Lung (tissue), 12 donors: ENCODE data around the gene SETBP1. TPM values are rescaled to one million over a fixed set of nuclear protein-coding genes. Genes with fewer than 3 reads are reported as not detected.

Source experiments
- ATAC-seq: fragments of 200-7000 bp; cut with Tn5 transposase; one replicate; pipeline ENCODE4 v1.9.1; 2020; ENCODE audit warnings: moderate number of reproducible peaks; ENCODE audit not compliant: insufficient read depth, low FRiP score
- DNase-seq, 3 donors: peaks; one replicate each; pipeline ENCODE4 v3.0.0-alpha.2; 2013 to 2017
- H3K27ac ChIP-seq, 2 donors: one replicate each; pipeline ENCODE4 v1.5.1; 2013; ENCODE audit warnings: mild to moderate bottlenecking in 2 of 2, moderate library complexity in 2 of 2, control low read depth in 1 of 2, inconsistent platforms in 1 of 2, low read depth in 1 of 2, low read length in 1 of 2
- H3K27me3 ChIP-seq, 3 donors: one replicate each; pipeline ENCODE4 v1.5.1; 2013; ENCODE audit warnings: low read length in 2 of 3; ENCODE audit not compliant: control insufficient read depth in 3 of 3, insufficient read depth in 3 of 3
- H3K36me3 ChIP-seq, 4 donors: one replicate each; pipeline ENCODE4 v1.5.1; 2013; ENCODE audit warnings: low read length in 4 of 4, mild to moderate bottlenecking in 1 of 4, moderate library complexity in 1 of 4; ENCODE audit not compliant: control insufficient read depth in 4 of 4, insufficient read depth in 4 of 4
- H3K4me1 ChIP-seq, 5 donors: one replicate each; pipeline ENCODE4 v1.5.1; 2013; ENCODE audit warnings: low read length in 5 of 5, mild to moderate bottlenecking in 2 of 5, moderate library complexity in 1 of 5; ENCODE audit not compliant: control insufficient read depth in 5 of 5, insufficient read depth in 5 of 5
- H3K4me3 ChIP-seq: one replicate; pipeline ENCODE4 v1.5.1; 2013; ENCODE audit warnings: mild to moderate bottlenecking, control low read depth, moderate library complexity
- H3K9ac ChIP-seq, 2 donors: one replicate each; pipeline ENCODE4 v1.5.1; 2013; ENCODE audit warnings: low read length in 2 of 2, control low read depth in 1 of 2; ENCODE audit not compliant: insufficient read depth in 1 of 2
- H3K9me3 ChIP-seq, 4 donors: one replicate each; pipeline ENCODE4 v1.5.1; 2013; ENCODE audit warnings: low read length in 3 of 4, mild to moderate bottlenecking in 1 of 4, moderate library complexity in 1 of 4; ENCODE audit not compliant: control insufficient read depth in 4 of 4, insufficient read depth in 3 of 4
- CTCF ChIP-seq: IDR thresholded peaks from 2 replicates; pipeline ENCODE4 v1.5.1; 2012; ENCODE audit warnings: mild to moderate bottlenecking; ENCODE audit errors: control extremely low read depth, extremely low read depth
- WGBS, 2 donors: extraction: QIAGEN DNeasy Blood & Tissue Kit; methylation state at CpG; one replicate each; pipeline ENCODE4 v1.1.7; 2013; 5-methylcytosine and 5-hydroxymethylcytosine counted together
- polyA plus RNA-seq, 2 donors: library from polyadenylated mRNA; stranded (reverse); fragments of 200-250 nt; gene quantifications; one replicate each; pipeline ENCODE4 v1.2.1, GENCODE V29; 2013
- total RNA-seq, 2 donors: library from RNA; depleted of rRNA in 1 of 2; stranded (reverse); fragments of >200 nt in 1 of 2; gene quantifications; one replicate each; pipeline ENCODE4 v1.2.1, GENCODE V29; 2014 to 2021
- donor health status: control.
- donor health status: control.
- donor health status: Bipolar disorder and iron deficiency.
- donor health status: healthy.
- donor health status: DM: yes; HTN: yes; CAD: no.

Gene SETBP1
- total and polyA plus RNA-seq, 4 donors = 1.6 to 43.8 (median 16.6) TPM

- no peak overlapping the region for H3K9ac ChIP-seq
- H3K27me3 ChIP-seq = no peaks in the 10 kb centered on the region
- DNase-seq (no peak), ATAC-seq (no peak)
- peaks cover 0 to 6% (median 3%) of the 10 kb centered on the region in 5 donors for H3K4me1 ChIP-seq
- no peak overlapping the region for H3K27ac ChIP-seq
- H3K4me3 ChIP-seq = no peak overlapping the region
- peaks cover 0 to 4% (median 0%) of the 10 kb centered on the region in 4 donors for H3K36me3 ChIP-seq
- 97 to 100% methylated on average over 1 of the region's 1 CpG for WGBS, 2 donors
- peaks cover 0 to 2% (median 0%) of the 10 kb centered on the region in 4 donors for H3K9me3 ChIP-seq
- no peak for TF ChIP-seq CTCF
Observed at GRCh38 chr18:44812426-44812825, 131.7 kb downstream of the SETBP1 start.

GRCh38 chr18:44813586-44813985 is 132.9 kb downstream of the SETBP1 start:
- Histone ChIP-seq H3K9ac (no peak overlapping the region), H3K4me1 (peaks cover under 1 to 9% (median 8%) of the 10 kb centered on the region in 5 donors), H3K36me3 (peaks cover 0 to 4% (median 0%) of the 10 kb centered on the region in 4 donors), H3K27me3 (no peaks in the 10 kb centered on the region), H3K4me3 (no peak overlapping the region), H3K9me3 (peaks cover 0 to 2% (median 0%) of the 10 kb centered on the region in 4 donors), H3K27ac (no peak overlapping the region)
- WGBS, 2 donors = 93 to 95% methylated on average over 4 of the region's 4 CpGs
- ATAC-seq (no peak), DNase-seq (no peak)
- no peak for TF ChIP-seq CTCF

- 94 to 97% methylated on average over 6 of the region's 6 CpGs for WGBS, 2 donors
- peaks cover 0 to 2% (median 0%) of the 10 kb centered on the region in 4 donors for H3K9me3 ChIP-seq
- H3K27me3 ChIP-seq = no peaks in the 10 kb centered on the region
- ATAC-seq = no peak
- peaks cover 0 to 4% (median 0%) of the 10 kb centered on the region in 4 donors for H3K36me3 ChIP-seq
- peaks cover 0 to 11% (median 8%) of the 10 kb centered on the region in 5 donors for H3K4me1 ChIP-seq
- no peak overlapping the region for H3K9ac ChIP-seq
- H3K27ac ChIP-seq = no peak overlapping the region
- H3K4me3 ChIP-seq = no peak overlapping the region
- no peak for TF ChIP-seq CTCF
- DNase-seq = no peak
Observed at GRCh38 chr18:44815108-44815507, 134.4 kb downstream of the SETBP1 start.

GRCh38 chr18:44816050-44816449 is 135.4 kb downstream of the SETBP1 start:
- Histone ChIP-seq H3K9ac (no peak overlapping the region), H3K36me3 (peaks cover 0 to 6% (median 0%) of the 10 kb centered on the region in 4 donors), H3K4me3 (no peak overlapping the region), H3K4me1 (peaks cover 0 to 11% (median 8%) of the 10 kb centered on the region in 5 donors), H3K9me3 (peaks cover 0 to 2% (median 0%) of the 10 kb centered on the region in 4 donors), H3K27ac (no peak overlapping the region), H3K27me3 (no peaks in the 10 kb centered on the region)
- ATAC-seq (no peak), DNase-seq (no peak)
- TF ChIP-seq CTCF = no peak
- 76 to 89% methylated on average over 3 of the region's 3 CpGs for WGBS, 2 donors
